Measurements from ENCODE around the gene PKIB.

GRCh38 chr6:122715725-122716124 is 105.5 kb downstream of the PKIB start:
- TF ChIP-seq POLR2A (IDR thresholded peaks at IDR 0.05; ENCODE audit: low read depth, low read length) (no peak), TAF1 (IDR thresholded peaks at IDR 0.05; ENCODE audit: low read depth, low read length) (no peak), POLR2AphosphoS5 (IDR thresholded peaks at IDR 0.05; ENCODE audit: low read depth, low read length) (no peak), PAX5 (IDR thresholded peaks at IDR 0.05; ENCODE audit: insufficient read depth, low read length, severe bottlenecking) (no peak), SPI1 (IDR thresholded peaks at IDR 0.05; ENCODE audit: low read depth, low read length) (no peak)

Data from GM12891 (cell line).